Muscle of leg (tissue), 11 donors: Measurements from ENCODE around the gene SHLD1. TPM values are rescaled to one million over a fixed set of nuclear protein-coding genes. Genes with fewer than 3 reads are reported as not detected.
A peak's percentile ranks its signal among the peaks of the same experiment; 100 is the strongest.
"Not testable (repeated sequence)": the region's sequence is repeated elsewhere in the genome, so short reads cannot be mapped to it uniquely, and the experiment has no call there.

ENCODE experiments used
- DNase-seq: peaks from one replicate; pipeline ENCODE4 v3.0.0; 2013
- H3K27ac ChIP-seq: one replicate; pipeline ENCODE4 v1.5.1; 2013; ENCODE audit warnings: mild to moderate bottlenecking, low read length, control low read depth
- H3K27me3 ChIP-seq: one replicate; pipeline ENCODE4 v1.6.1; 2013; ENCODE audit warnings: low read length; ENCODE audit not compliant: control insufficient read depth, insufficient read depth
- H3K36me3 ChIP-seq: one replicate; pipeline ENCODE4 v1.6.1; 2013; ENCODE audit warnings: low read length; ENCODE audit not compliant: control insufficient read depth, insufficient read depth
- H3K4me1 ChIP-seq: one replicate; pipeline ENCODE4 v1.6.1; 2013; ENCODE audit warnings: low read length; ENCODE audit not compliant: control insufficient read depth, insufficient read depth
- H3K4me3 ChIP-seq: one replicate; pipeline ENCODE4 v1.5.1; 2013; ENCODE audit warnings: low read length, control low read depth
- H3K9me3 ChIP-seq: replicated peaks from 2 replicates; pipeline ENCODE4 v1.6.1; 2013; ENCODE audit warnings: low read depth, low read length; ENCODE audit not compliant: control insufficient read depth
- WGBS: methylation state at CpG from one replicate; pipeline ENCODE4 v1.1.5; 2013; ENCODE audit warnings: missing lambda C conversion rate; ENCODE audit not compliant: insufficient coverage; 5-methylcytosine and 5-hydroxymethylcytosine counted together
- polyA plus RNA-seq, 8 donors: library from polyadenylated mRNA; unstranded; fragments of 120-200 nt; gene quantifications; one replicate each; pipeline versions ENCODE4 v1.2.1 to v1.2.3, GENCODE V29; 2013; ENCODE audit warnings: inconsistent platforms in 1 of 8, low replicate concordance in 1 of 8; ENCODE audit not compliant: insufficient read length in 8 of 8, insufficient read depth in 1 of 8
- total RNA-seq: library from RNA; stranded (reverse); fragments of 120-200 nt; gene quantifications from one replicate; pipeline ENCODE4 v1.2.4, GENCODE V29; 2013

Gene SHLD1
- total and polyA plus RNA-seq, 9 donors = 4.3 to 8.0 (median 6.1) TPM

DNA sequence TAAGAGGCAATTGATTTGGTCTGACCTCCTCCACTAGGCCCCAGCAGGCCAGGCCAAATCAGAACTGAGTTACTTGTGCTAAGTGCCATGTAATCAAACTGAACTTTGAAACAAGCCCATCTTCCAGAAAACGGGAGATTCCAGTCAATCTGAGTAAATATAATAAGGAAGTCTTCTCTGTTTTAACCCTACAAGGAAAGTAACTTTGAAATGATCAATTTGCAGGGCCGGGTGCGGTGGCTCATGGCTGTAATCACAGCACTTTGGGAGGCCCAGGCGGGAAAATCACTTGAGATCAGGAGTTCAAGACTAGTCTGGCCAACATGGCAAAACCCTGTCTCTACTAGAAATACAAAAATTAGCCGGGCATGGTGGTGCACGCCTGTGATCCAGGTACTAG, 2.0 kb upstream of the SHLD1 start:
- Histone ChIP-seq H3K4me3 (no peak overlapping the region), H3K36me3 (no peaks in the 10 kb centered on the region), H3K27me3 (no peaks in the 10 kb centered on the region), H3K9me3 (no peaks in the 10 kb centered on the region), H3K4me1 (peaks cover 5% of the 10 kb centered on the region), H3K27ac (no peak overlapping the region)
- DNase-seq = no peak
- WGBS = 100% methylated on average over 3 of the region's 6 CpGs

DNA sequence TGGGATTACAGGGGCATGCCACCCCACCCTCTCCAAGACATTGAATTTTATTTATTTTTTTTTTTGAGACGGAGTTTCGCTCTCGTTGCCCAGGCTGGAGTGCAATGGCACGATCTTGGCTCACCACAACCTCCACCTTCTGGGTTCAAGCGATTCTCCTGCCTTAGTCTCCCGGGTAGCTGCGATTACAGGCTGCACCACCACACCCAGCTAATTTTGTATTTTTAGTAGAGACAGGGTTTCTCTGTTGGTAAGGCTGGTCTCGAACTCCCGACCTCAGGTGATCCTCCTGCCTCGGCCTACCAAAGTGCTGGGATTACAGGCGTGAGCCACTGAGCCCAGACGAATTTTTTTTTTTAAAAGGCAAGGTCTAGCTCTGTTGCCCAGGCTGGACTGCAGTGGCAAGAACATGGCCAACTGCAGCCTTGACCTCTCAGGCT, 669 bp upstream of the SHLD1 start:
- H3K9me3 ChIP-seq, H3K27me3 ChIP-seq, H3K4me1 ChIP-seq, H3K36me3 ChIP-seq, H3K4me3 ChIP-seq, DNase-seq, H3K27ac ChIP-seq: not testable (repeated sequence)
- 92% methylated on average over 5 of the region's 12 CpGs for WGBS

DNA sequence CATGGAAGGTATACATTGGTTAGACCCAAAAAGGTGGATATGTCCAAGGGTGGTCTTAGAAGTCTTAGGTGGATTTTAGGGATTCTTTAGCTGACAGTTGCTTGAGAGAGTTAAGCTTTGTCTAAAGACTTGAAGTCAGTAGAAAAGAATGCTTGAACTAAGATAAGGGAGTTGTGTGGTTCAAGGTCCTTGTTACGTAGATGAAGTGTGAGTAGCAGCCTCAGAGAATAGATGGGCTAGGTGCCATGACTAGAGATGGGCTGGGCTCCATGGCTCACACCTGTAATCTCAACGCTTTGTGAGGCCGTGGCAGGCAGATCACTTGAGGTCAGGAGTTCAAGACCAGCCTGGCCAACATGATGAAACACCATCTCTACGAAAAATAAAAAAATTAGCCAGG, 1.7 kb downstream of the SHLD1 start:
- Histone ChIP-seq H3K4me3 (no peak overlapping the region), H3K27me3 (no peaks in the 10 kb centered on the region), H3K4me1 (peaks cover 5% of the 10 kb centered on the region), H3K9me3 (no peaks in the 10 kb centered on the region), H3K36me3 (no peaks in the 10 kb centered on the region), H3K27ac (no peak overlapping the region)
- WGBS = 93% methylated on average over 4 of the region's 4 CpGs
- no peak for DNase-seq

DNA sequence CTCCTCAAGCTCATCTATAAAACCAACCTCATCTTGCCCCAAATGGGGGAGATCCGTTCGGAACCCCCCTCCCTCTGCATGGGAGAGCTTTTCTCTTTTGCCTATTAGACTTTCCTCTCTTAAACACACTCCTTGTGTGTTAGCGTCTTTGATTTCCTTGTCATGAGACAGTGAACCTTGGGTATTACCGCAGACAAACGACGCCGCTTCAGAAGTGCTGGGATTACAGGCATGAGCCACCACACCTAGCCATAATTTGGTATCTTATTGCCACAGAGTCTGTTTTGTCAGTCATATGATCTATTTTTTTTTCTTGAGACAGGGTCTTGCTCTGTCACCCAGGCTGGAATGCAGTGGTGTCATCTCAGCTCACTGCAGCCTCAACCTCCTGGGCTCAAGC, 3.6 kb downstream of the SHLD1 start:
- Histone ChIP-seq H3K9me3 (no peaks in the 10 kb centered on the region), H3K27me3 (no peaks in the 10 kb centered on the region), H3K27ac (no peak overlapping the region), H3K36me3 (no peaks in the 10 kb centered on the region), H3K4me1 (peaks cover 5% of the 10 kb centered on the region), H3K4me3 (no peak overlapping the region)
- DNase-seq = no peak
- WGBS = 100% methylated on average over 1 of the region's 7 CpGs

DNA sequence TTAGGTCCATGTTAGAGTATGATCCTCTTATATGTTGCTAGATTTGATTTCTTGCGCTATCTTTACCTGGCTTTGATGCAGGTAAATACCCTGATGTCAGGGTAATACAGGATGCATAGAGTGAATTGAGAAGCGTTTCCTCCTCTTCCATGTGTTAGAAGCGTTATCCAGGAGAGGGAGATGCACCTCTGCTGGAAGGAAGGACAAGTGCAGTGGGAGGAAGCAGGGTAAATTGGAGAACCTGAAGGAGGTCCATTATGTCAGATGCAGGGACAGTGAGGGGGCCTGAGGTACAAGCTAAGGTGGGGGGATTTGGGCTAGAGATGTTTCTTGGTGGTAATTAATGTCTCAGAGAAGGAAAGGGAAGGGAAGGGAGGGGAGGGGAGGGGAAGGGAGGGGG, 7.7 kb downstream of the SHLD1 start:
- 71% methylated on average over 3 of the region's 3 CpGs for WGBS

DNA sequence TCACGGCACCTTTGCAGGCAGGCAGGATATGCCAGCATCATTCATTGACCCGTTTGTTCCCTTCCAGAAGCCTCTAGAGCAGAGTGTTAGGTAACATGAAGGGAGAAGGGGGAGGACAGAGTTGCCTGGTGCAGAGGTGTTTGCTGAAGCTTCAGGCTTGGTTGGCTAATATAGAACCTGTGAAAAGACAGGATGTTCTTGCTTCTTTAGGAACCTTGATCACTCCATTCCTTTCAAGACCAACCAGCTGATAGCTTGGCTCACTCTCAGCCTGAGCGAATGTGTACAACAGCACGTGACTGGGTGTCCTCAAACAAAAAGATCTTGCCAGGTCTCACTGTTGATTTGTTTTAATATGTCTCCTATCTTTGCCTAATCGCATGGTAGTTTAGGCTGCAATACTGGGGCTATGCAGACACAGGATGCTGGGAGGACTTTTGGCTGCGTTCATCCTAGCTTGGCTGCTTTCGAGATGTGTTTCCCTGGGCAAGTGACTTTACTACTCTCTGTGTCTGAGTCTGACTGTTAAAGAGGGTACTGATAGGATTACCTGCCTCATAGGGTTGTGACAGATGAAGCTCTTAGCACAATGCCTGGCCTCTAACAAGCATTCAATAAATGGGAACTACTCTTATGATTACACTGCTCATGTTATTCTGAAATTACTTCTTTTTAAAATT, 16.0 kb downstream of the SHLD1 start:
- WGBS = 85% methylated on average over 4 of the region's 7 CpGs
- Histone ChIP-seq H3K4me1 (peaks cover 5% of the 10 kb centered on the region), H3K36me3 (peaks cover 4% of the 10 kb centered on the region), H3K27ac (no peak overlapping the region), H3K4me3 (no peak overlapping the region), H3K9me3 (no peaks in the 10 kb centered on the region), H3K27me3 (no peaks in the 10 kb centered on the region)
- no peak for DNase-seq

More for the DNA sequence above, 7.7 kb downstream of the SHLD1 start:
- H3K4me3 ChIP-seq = no peak overlapping the region
- no peaks in the 10 kb centered on the region for H3K27me3 ChIP-seq
- no peaks in the 10 kb centered on the region for H3K9me3 ChIP-seq
- H3K36me3 ChIP-seq = no peaks in the 10 kb centered on the region
- no peaks in the 10 kb centered on the region for H3K4me1 ChIP-seq
- H3K27ac ChIP-seq = no peak overlapping the region
- no peak for DNase-seq

DNA sequence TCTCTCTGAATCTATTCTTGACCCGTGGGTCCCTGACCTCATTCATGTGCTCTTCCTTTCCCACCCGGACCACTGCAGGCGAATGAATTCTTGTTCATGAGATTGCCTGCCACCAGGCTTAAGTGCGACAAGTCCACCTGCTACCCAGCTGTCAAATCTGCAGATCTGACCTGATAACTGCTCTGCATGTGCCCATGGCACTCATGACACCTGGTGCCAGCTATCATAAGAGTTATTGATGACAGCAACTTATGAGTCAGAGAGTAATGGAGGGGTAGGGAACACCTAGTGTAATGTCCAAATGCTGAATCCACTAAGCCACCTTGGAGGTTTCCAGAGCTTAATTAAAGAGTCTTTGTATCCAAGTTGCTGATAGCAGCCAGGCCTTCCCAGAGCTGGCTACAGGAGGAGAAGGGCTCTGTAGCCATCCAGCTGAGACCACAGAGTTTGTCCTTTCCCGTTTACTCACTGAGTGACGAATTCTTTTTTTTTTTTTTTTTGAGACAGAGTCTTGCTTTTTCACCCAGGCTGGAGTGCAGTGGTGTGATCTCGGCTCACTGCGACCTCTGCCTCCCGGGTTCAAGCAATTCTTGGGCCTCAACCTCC, 17.4 kb downstream of the SHLD1 start:
- peak overlapping the region; percentile 42 for H3K27ac ChIP-seq
- no peaks in the 10 kb centered on the region for H3K27me3 ChIP-seq
- peak; percentile 74 for DNase-seq
- H3K9me3 ChIP-seq = no peaks in the 10 kb centered on the region
- H3K4me1 ChIP-seq = peaks cover 5% of the 10 kb centered on the region
- H3K4me3 ChIP-seq = no peak overlapping the region
- 89% methylated on average over 4 of the region's 9 CpGs for WGBS
- peaks cover 4% of the 10 kb centered on the region for H3K36me3 ChIP-seq

DNA sequence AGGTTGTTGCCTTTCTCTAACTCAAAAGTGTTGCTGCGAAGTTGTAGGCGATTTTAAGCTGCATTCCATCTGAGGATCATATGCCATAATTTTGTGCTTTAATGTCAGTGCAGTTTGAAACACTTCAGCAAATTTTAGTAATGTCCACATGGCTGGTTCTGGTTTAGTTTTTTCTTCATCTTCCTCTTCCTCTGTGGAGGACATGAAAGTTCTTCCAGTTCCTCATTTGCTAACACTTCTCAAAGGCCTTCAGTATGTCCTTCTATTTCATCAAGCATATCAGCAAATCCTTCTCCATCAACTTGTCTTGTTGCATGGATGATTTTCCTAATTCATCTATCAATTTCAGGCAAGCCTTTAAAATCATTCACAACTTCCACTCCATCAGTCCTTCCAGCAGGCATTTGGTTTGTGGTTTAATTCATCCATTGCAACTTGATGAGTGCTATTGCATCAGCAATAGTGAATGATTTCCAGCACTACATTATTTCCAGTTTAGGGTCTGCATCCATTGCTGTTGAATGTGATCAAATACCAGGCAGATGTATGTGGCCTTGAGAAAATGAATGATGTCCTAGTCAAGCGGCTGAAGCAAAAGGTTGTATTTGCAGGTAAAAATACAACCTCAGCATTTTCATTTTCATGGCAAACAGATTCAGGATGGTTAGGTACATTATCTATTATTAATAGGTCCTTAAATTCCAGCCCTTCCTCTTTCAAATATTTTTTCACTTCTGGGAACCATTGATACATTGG, 20.2 kb downstream of the SHLD1 start:
- no peak for DNase-seq
- WGBS = 100% methylated on average over 2 of the region's 3 CpGs
- Histone ChIP-seq H3K4me3 (no peak overlapping the region), H3K27ac (no peak overlapping the region), H3K4me1 (peaks cover 5% of the 10 kb centered on the region), H3K36me3 (peaks cover 10% of the 10 kb centered on the region), H3K9me3 (no peaks in the 10 kb centered on the region), H3K27me3 (no peaks in the 10 kb centered on the region)

DNA sequence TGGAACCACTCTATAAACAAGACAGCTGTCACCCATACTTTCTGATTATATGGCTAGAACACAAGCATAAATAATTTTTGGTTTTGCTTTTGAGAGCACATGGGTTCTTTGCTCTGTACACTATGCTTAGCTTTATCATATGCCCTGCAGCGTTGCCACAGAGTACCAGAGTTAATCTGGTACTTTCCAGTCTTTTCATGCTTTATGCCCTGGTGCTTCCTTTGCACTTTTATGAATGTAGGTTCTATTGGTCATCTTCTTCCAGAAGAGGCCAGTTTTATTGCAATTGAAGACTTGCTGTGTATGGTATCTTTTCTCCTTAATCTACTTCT, 20.8 kb downstream of the SHLD1 start:
- no peak for DNase-seq
- peaks cover 9% of the 10 kb centered on the region for H3K36me3 ChIP-seq
- no peak overlapping the region for H3K27ac ChIP-seq
- H3K4me3 ChIP-seq = no peak overlapping the region
- H3K27me3 ChIP-seq = no peaks in the 10 kb centered on the region
- no CpG with 5 or more reads among the region's 1 CpG for WGBS
- H3K9me3 ChIP-seq = no peaks in the 10 kb centered on the region
- H3K4me1 ChIP-seq = peaks cover 5% of the 10 kb centered on the region

DNA sequence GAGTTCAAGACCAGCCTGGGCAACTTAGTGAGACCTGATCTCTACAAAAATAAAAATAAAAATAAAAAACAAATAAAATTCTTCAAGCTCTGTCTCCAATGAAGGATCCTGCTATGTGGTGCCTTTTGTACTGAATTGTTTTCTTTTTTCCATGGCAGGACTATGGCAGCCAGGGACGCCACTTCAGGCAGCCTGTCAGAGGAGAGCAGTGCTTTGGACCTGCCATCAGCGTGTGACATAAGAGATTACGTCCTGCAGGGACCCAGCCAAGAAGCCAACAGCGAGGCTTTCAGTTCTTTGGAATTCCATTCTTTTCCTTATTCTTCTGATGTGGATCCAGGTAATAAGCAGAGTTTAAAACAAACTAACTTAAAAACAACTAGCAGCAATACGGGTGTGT, 22.5 kb downstream of the SHLD1 start:
- H3K9me3 ChIP-seq = no peaks in the 10 kb centered on the region
- H3K4me1 ChIP-seq = peaks cover 3% of the 10 kb centered on the region
- WGBS = 80% methylated on average over 1 of the region's 5 CpGs
- peaks cover 14% of the 10 kb centered on the region for H3K36me3 ChIP-seq
- DNase-seq = no peak
- no peak overlapping the region for H3K27ac ChIP-seq
- H3K27me3 ChIP-seq = no peaks in the 10 kb centered on the region
- H3K4me3 ChIP-seq = no peak overlapping the region
